Tibial artery (tissue), 4 donors: ENCODE data around the gene TENM3.

Experiments used
- DNase-seq, 2 donors: peaks; one replicate each; pipeline ENCODE4 v3.0.0-alpha.2; 2019
- H3K27ac ChIP-seq, 2 donors: fragments of 200-600 bp; sonication (generic) in 1 of 2; 1 replicate in 1 of 2; 2 replicates in 1 of 2; pipeline ENCODE4 v1.5.1; 2018 to 2019; ENCODE audit warnings: mild to moderate bottlenecking in 1 of 2
- H3K27me3 ChIP-seq, 2 donors: fragments of 200-600 bp; sonication (generic) in 1 of 2; one replicate each; pipeline versions ENCODE4 v1.5.1 to v1.6.0; 2016 to 2019
- H3K36me3 ChIP-seq, 3 donors: fragments of 200-600 bp; sonication (generic) in 2 of 3; one replicate each; pipeline ENCODE4 v1.5.1; 2016 to 2019; ENCODE audit warnings: mild to moderate bottlenecking in 2 of 3
- H3K4me1 ChIP-seq, 4 donors: fragments of 200-600 bp; sonication (generic) in 2 of 4; 1 replicate in 3 of 4; 2 replicates in 1 of 4; pipeline ENCODE4 v1.5.1; 2016 to 2019
- H3K4me3 ChIP-seq, 2 donors: fragments of 200-600 bp; sonication (generic) in 1 of 2; 1 replicate in 1 of 2; 2 replicates in 1 of 2; pipeline ENCODE4 v1.5.1; 2018 to 2019; ENCODE audit warnings: mild to moderate bottlenecking in 2 of 2
- H3K9me3 ChIP-seq, 3 donors: fragments of 200-600 bp; sonication (generic) in 1 of 3; one replicate each; pipeline ENCODE4 v1.5.1; 2016 to 2019
- intact Hi-C: fragments of 100-400 bp; cut with DNase I; formaldehyde crosslinking; loops from one replicate; pipeline ENCODE4 v1.15.0; 2023; ENCODE audit warnings: low total_unique reads
- TF ChIP-seq, protein P1 (sequence below), 2 experiments: fragments of 200-600 bp in 1 of 2; fragments of 450-650 bp in 1 of 2; IDR thresholded peaks; one replicate each; pipeline ENCODE4 v1.5.1; 2017 to 2019; ENCODE audit warnings: antibody characterized with exemption in 2 of 2, mild to moderate bottlenecking in 1 of 2, moderate library complexity in 1 of 2

TENM3 gene

GRCh38 chr4:182845618-182846017 lies 602.4 kb downstream of the TENM3 start:
- no peaks in the 10 kb centered on the region for H3K27me3 ChIP-seq
- TF ChIP-seq, protein P1, sequence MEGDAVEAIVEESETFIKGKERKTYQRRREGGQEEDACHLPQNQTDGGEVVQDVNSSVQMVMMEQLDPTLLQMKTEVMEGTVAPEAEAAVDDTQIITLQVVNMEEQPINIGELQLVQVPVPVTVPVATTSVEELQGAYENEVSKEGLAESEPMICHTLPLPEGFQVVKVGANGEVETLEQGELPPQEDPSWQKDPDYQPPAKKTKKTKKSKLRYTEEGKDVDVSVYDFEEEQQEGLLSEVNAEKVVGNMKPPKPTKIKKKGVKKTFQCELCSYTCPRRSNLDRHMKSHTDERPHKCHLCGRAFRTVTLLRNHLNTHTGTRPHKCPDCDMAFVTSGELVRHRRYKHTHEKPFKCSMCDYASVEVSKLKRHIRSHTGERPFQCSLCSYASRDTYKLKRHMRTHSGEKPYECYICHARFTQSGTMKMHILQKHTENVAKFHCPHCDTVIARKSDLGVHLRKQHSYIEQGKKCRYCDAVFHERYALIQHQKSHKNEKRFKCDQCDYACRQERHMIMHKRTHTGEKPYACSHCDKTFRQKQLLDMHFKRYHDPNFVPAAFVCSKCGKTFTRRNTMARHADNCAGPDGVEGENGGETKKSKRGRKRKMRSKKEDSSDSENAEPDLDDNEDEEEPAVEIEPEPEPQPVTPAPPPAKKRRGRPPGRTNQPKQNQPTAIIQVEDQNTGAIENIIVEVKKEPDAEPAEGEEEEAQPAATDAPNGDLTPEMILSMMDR (IDR thresholded peaks at IDR 0.05): no peak
- no peaks in the 10 kb centered on the region for H3K36me3 ChIP-seq
- H3K4me1 ChIP-seq: no peaks in the 10 kb centered on the region
- intact Hi-C loops: no loop called here
- no peaks in the 10 kb centered on the region for H3K9me3 ChIP-seq
- no peak overlapping the region for H3K4me3 ChIP-seq
- no peak overlapping the region for H3K27ac ChIP-seq
- DNase-seq: no peak

GRCh38 chr4:182846036-182846435 lies 602.8 kb downstream of the TENM3 start:
- Histone ChIP-seq H3K4me3 (no peak overlapping the region), H3K36me3 (no peaks in the 10 kb centered on the region), H3K27me3 (no peaks in the 10 kb centered on the region), H3K27ac (no peak overlapping the region), H3K9me3 (no peaks in the 10 kb centered on the region), H3K4me1 (no peaks in the 10 kb centered on the region)
- intact Hi-C loops: no loop called here
- TF ChIP-seq, protein P1 (IDR thresholded peaks at IDR 0.05): no peak
- no peak for DNase-seq

DNA sequence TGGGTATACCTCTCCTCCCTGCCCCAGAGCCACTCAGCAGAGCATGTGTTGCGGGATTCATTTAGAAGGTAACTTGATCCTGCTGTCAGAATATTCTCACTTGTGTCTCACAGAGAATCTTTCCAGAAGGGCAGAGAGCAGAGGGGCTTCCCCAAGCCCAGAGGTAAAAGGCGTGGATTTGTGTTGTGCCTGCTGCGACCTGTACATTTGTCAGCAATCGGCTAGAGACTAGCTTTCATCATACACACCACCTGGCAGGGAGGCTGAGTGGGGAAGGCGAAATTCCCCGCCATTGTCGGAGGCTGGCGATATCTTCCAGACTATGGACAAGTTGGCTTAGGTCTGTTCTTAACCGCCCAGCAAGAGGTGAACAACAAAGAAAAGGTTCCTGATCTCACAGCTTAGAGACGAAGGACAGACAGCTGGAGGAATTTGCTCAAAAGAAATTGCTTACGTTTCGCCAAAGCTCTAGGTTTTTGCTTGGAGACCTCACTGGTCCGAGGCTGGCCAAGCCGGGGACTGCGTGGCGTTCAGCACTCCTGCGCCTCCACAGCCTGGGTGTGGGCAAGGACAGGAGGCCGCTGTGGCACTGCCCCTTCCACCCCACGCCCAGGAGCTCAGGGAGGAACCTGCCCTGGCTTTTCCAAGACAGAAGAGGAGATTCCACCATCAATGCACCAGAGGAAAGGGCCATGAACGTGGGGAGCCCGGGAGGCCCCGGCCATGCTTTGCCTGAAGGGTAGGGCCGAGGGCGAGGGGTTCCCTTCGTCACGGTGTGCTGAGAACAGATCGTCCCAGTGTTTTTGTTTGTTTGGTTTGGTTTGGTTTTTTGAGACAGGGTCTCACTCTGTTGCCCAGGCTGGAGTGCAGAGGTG lies 604.6 kb downstream of the TENM3 start:
- TF ChIP-seq, protein P1 (IDR thresholded peaks at IDR 0.05): no peak
- Histone ChIP-seq H3K27ac (no peak overlapping the region), H3K36me3 (no peaks in the 10 kb centered on the region), H3K4me3 (no peak overlapping the region), H3K27me3 (no peaks in the 10 kb centered on the region), H3K9me3 (no peaks in the 10 kb centered on the region), H3K4me1 (no peaks in the 10 kb centered on the region)
- DNase-seq: no peak
- intact Hi-C loops: no loop called here

DNA sequence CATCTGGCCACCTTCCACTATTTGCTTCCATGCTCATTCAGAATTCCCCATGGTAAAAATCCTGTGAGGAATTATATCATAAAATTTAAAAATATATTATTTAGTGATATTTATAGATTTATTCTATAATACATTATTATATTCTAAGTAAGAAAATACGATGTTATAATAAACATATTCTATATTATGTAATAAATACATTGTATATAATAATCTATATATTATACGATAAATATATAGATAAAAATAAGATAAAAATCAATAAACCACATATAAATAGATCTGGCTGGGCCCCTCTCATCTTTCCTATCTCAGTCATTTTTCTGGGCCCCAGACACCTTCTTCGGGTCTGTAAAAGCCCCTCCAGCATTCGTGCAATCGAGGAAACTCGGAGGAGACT lies 605.5 kb downstream of the TENM3 start:
- Histone ChIP-seq H3K4me1 (no peaks in the 10 kb centered on the region), H3K36me3 (no peaks in the 10 kb centered on the region), H3K9me3 (peaks cover 0 to 8% (median 5%) of the 10 kb centered on the region in 3 donors), H3K27ac (no peak overlapping the region), H3K27me3 (no peaks in the 10 kb centered on the region), H3K4me3 (no peak overlapping the region)
- intact Hi-C loops: no loop called here
- DNase-seq: no peak
- TF ChIP-seq, protein P1 (IDR thresholded peaks at IDR 0.05): no peak
